NOMO-1 (cell line): ENCODE results near the gene DCUN1D3.

Experiments used
- DNase-seq, 2 experiments: peaks; one replicate each; lab custom pipeline; 2025; ENCODE audit not compliant: unreplicated experiment in 2 of 2; lab: John Stamatoyannopoulos, UW

DCUN1D3 gene

DNA sequence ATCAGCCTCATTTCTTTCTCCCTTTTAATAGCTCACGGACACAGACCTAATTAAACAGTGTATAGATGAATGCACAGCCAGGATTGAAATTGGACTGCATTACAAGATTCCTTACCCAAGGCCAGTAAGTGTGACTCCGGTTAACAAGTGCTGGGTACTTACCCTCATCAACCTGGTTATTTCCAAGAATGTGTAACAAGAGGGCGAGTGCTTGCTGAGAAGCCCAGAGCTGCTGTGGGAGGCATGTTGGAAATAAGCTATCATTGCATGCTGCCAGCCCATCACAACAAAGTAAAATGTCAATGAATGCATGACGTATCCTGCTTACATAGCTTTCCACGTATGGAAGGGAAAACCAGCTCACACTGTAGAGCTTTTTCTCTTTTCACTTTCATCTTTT, 19.9 kb upstream of the DCUN1D3 start:
- no peak for DNase-seq

GRCh38 chr16:20918486-20919239, 18.5 kb upstream of the DCUN1D3 start:
- DNase-seq = no peak

- DNase-seq = peak; percentile 61 to 62
Measured at GRCh38 chr16:20916942-20917341, 16.8 kb upstream of the DCUN1D3 start.

DNA sequence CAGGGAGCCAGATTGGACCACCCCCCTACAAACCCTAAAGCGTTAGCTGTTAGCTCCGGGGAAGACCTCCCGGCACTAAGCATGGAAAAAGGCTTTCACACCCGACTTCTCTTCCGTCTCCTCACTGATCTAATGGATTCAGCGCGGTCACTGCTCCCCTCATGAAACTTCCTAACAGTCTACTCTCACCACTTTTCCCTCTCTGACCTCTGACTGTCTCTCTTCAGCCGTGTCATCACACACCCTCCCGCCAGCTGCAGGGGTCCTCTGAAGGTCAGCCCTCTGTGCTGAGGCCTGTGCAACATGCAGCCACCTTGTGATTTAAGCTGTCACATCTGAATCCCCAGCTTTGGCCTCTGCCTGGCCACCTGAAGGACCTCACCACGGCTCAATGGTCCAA, 16.1 kb upstream of the DCUN1D3 start:
- DNase-seq = no peak

GRCh38 chr16:20911361-20911760, 11.2 kb upstream of the DCUN1D3 start:
- DNase-seq = no peak

- DNase-seq = peak; percentile 46 to 92
Measured at GRCh38 chr16:20910781-20911321, 10.7 kb upstream of the DCUN1D3 start.

DNA sequence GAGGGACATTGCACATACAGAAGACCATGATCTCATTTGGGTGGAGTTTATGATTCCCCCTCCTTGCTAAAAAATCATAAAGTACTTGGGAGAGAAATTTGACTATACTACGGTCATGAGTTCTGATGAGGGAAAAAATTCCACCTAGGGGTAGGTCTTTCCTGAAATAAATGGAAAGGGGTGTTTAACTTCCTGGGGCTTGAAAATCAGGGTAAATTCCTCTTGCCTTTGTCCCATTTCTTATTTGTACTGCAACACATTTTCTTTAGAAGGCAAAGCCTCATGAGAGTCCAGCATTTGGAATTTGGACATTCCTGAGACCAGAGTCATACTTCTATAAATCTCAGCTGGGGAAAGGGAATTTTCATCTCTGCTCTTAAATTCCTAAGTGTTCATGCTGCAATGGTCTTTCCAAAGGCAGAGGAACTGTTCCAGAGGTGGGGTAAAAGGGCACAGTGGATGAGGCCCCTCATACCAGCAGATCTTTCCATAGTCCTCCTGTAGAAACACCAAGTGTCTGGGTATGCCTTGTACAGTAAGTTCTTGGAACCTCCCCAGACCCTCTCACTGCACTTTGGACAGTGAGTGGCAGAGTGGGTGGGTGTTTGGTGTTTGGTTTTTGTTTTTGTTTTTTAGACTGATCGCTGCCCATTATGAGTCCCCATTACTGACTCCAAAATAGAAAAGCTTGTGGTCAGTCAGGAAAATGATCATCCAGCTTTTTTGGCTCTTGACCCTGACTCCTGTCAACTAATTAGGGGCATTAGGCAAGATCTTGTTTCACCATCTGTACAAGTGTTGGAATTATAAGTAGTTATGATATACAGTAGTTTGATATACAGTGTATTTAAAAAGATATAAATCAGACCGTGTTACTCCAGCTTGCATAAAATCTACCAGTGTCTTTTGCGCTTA, 6.4 kb upstream of the DCUN1D3 start:
- no peak for DNase-seq

- DNase-seq = no peak
Measured at GRCh38 chr16:20905576-20905975, 5.4 kb upstream of the DCUN1D3 start.

DNA sequence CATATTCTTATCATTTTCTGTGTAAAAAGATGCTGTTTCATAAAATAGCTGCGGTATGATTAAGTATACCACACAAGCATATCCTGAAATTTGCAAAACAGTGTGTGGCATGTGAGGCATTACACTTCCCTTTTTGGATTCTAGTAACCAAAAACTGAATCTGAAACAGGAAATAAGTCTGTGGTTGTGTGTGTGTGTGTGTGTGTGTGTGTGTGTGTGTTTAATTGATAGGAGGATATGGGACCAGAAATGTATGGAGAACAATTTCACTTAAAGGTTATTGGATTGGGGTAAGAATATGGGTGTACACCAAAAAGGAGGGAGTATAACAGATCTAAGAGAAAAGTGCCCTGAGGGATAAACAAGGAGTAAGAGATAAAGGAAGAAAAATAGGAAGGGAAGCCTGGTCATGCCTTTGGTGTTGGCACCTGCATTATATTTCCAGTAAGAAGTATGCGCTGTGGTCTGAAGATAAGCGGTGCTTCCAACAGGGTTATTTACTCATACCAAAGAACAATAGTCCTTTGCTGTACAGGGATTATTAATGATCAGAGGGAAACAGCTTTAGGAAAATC, 4.4 kb upstream of the DCUN1D3 start:
- peak; percentile 82 to 88 for DNase-seq

GRCh38 chr16:20903899-20904506, 3.8 kb upstream of the DCUN1D3 start:
- peak in 1 of 2 experiments; percentile 20 for DNase-seq

DNA sequence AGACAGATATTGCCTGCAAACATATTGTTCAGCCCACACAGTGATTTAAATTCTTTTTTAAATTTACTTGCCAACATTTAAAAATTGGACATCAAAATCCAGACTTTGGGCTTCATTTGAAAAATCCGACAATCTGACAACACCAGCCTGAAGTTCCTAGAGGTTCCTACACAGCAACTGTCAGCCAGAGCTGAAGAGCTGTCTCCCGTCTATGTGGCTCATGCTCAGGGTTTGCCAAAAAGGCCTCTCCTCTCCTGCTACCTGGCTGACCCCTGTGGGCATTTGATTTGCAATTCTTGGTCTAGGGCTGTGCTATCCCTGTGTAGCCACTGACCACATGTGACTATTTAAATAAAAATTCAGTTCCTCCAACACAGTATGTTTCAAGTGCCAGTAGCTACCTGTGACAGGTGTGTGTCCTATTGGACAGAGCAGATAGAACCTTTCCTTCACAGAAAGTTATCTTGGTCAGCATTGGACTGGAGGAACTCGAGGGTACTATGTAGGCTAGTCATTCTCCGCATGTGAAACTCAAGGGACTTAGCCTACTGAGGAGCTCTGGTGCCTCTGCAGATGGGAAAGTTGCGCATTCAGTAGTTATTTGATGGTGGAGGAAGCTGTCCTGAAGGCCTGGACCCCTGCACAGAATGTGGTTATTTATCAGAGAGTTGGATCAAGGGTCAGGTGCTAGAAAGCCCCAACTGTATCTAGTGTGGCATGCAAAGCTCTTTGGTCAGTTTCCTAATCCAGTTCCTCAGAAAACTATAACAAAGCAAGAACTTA, 3.1 kb upstream of the DCUN1D3 start:
- no peak for DNase-seq

GRCh38 chr16:20902426-20902825, 2.3 kb upstream of the DCUN1D3 start:
- DNase-seq = no peak

DNA sequence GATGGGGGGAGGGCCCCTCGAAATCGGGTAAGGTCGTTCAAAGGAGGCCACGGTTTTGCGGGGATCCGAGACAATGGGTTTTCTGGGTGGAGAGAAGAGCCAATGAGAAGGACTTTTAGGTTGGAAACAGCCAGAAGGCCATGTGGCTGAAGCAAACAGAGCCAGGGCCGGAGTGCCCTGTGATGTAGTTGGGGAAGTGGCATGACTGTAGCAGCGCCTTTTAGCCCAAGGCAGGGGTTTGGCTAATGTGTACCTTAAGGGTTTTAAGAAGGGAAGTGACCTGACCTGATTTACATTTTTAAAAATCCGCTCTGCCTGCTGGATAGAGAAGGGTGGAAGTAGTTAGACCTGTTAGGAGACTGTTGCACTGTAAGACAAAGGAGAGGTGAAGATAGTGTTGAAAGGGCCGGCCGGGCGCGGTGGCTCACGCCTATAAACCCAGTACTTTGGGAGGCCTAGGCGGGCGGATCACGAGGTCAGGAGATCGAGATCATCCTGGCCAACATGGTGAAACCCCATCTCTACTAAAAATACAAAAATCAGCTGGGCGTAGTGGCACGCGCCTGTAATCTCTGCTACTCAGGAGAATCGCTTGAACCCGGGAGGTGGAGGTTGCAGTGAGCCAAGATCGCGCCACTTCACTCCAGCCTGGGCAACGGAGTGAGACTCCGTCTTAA, 1.4 kb upstream of the DCUN1D3 start:
- DNase-seq = peak; percentile 43 to 61

DNA sequence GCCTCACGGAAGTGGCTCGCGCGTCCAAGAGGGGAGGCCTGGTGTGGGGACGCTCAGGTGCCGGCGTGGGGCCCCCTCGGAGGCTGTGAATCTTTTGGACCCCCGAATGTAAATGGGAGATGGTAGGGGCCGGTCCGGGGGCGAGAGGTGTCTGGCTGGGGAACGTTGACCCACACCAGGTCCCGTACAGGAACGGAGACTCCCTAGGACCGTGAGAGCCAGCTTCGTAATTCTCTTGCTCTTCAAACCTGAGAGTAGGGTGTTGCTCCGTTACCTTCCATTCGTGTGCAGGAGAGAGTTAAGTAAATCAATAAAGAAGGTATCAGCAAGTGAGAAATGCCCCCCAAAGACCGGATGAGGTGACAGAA, 894 bp upstream of the DCUN1D3 start:
- DNase-seq = no peak

GRCh38 chr16:20899477-20900298, 470 bp downstream of the DCUN1D3 start:
- no peak for DNase-seq

- DNase-seq = no peak
Measured at GRCh38 chr16:20899071-20899470, 1.1 kb downstream of the DCUN1D3 start.

DNA sequence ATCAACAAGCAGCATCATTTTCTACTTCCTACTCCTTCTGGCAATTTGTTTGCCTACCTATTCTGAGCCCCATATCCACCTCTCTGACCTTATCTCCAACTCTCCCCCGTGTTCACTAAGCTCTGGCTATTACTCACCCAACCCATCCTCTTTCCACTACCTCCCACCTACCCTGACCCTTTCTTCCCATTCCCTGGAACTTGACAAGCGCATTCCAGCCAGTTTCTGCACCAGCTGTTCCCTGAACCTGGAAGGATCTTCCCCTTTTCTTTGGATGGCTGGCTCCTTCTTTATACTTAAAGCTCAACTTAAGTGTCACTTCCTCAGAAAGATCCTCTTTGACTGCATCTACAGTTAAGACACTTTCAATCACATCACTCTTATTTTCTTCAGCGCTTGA, 2.2 kb downstream of the DCUN1D3 start:
- DNase-seq = no peak

DNA sequence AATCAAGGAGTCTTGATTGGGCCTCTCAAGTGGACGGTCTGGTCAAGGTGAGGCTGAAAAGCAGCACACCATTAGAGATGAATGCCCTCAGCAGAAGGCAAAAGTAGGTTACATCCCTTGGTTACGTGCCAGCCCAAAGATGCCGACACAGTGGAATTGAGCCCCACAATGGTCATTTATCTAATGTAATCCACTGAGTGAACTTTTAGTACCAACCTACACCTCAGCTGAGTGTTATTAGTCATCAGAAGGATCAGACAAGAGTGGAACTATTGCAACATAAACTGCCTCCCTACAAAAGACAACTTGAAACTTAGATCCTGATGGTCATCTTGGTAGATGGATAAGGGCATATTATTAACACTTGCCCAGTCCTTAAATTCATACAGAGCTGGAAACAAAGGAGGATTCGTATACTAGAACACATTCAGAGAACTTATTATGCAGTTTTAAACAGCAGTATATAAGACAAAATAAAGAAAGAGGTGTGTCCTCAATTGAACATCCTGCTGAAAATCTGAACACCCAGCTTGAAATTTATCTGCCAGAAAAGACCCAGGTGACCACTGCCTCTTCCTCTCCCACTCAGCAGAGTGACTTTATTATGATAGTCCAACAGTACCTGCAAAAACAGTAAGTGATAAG, 2.8 kb downstream of the DCUN1D3 start:
- peak in 1 of 2 experiments; percentile 52 for DNase-seq
